Right kidney (tissue), 9 donors: ENCODE results near the gene RGS21.
"Not testable (repeated sequence)": the region's sequence is repeated elsewhere in the genome, so short reads cannot be mapped to it uniquely, and the experiment has no call there.

ENCODE experiments used
- DNase-seq: peaks from one replicate; pipeline ENCODE4 v3.0.0-alpha.2; 2016
- long read RNA-seq, 8 donors: transcript quantifications; one replicate each; lab custom pipeline, GENCODE V29; 2026

RGS21 gene, protein sequence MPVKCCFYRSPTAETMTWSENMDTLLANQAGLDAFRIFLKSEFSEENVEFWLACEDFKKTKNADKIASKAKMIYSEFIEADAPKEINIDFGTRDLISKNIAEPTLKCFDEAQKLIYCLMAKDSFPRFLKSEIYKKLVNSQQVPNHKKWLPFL
- long read RNA-seq, donor 1: 0 reads
- long read RNA-seq, donor 2: 0 reads
- long read RNA-seq, donor 3: 0 reads
- long read RNA-seq, donor 4: 0 reads
- long read RNA-seq, donor 5: 0 reads
- long read RNA-seq, donor 6: 0 reads
- long read RNA-seq, donor 7: 0 reads
- long read RNA-seq, donor 8: 0 reads

DNA sequence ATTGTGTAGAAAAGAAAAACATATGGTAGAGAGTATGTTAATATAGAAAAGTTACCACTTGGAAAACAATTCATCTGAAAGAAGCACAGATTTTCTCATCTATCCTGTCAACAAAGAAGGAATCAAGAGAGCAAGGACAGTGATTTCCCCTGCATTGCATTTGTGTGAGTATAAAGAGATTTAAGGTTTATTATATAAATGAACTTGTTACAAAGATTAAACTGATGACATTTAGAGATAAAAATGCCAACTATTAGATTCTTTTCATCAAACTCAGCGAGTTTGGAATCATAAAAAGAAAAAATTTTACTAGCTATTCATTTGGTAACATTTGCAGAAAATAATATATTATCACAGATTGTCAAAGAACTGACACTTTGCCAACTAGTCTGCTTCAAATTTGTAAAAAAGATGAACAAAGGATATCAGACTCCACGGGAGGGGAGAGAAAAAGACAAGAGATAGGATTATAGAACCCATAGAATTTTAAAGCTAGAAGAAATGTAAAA, at the start of gene RGS21:
RGS21 (plus strand) TSS at position 51 of the 509 bp plus-strand sequence. CDS start 26,045 bp downstream, outside the sequence.
- DNase-seq: no peak

DNA sequence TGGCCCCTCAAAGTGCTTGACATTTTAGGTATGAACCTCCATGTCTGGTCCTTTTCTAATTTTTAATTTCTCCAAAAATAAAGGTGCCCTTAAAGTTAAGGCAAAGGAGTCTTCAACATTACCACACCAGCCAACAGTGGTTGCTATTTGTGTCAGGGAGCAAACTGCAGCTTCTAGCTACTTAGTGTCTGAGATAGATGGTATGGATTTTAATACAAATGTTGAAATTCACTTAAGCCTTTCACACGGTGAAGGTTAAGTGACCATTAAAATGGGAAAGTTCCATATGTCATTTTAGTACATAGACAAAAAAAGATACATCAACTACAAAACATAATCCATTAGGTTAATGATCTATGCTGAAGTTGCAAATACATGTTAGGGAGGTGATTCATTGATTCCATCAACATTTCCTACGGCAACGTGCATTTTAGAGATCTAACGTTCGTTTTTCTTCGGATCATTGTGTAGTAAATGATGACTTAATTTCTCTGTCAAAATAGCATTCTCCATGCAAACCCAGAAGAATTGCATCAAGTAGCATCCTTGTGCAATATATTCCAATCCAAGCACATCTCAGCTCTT, 48.2 kb upstream of the RGS21 start:
- DNase-seq: no peak

DNA sequence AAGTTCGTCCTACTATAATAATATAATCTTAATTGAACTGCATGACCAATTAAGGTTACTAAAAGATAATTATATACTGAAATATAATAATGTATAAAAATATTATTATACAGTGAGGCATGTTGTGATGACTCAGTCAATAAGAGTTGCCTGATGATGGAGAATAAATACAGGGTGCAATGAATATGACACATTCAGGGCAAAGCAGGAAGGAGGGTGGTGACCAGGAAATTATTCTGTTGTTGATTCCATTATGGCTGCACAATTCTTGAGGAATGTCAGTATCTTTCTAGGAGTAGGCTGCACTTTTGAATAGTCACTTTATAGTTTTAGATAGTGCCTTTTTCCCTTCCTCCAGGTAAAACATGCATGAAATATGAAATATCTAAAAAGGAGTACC, 46.4 kb upstream of the RGS21 start:
- DNase-seq: no peak

DNA sequence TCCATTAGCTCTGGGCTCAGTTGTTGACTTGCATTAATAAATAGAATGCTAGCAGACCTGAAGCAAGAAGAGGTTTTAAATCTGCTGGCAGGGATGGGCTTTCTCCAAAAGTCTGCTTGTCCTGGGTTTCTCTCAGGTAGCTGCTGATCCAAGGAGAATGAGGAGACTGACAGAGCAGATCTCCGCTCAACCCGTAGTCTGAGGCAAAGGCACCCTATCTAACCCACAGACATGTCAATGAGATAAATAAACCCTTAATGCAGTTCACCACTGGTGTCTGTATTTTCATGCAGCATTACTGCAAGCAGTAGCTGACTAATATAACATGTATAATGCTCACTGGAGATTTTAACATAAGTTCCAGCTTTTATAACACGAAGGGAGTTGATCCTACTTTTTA, 44.1 kb upstream of the RGS21 start:
- DNase-seq: no peak

DNA sequence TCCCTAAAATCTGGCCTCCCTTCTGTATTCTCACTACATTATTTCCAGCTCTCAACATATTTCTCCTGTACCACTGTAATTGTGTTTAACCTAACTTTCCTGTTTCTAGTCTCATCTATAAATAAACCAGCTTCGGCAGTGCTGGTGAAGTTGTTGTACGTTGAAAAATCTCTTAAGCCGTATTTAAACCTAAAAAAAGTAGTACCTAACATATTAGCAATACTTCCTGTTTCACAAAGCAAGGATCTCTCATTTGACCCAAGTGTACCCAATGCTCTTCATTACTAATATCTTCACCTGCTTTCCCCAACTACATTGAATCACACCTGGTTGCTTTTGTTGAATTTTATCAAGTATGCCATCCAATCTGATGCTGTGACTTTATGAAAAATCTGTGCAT, 42.2 kb upstream of the RGS21 start:
- no peak for DNase-seq

DNA sequence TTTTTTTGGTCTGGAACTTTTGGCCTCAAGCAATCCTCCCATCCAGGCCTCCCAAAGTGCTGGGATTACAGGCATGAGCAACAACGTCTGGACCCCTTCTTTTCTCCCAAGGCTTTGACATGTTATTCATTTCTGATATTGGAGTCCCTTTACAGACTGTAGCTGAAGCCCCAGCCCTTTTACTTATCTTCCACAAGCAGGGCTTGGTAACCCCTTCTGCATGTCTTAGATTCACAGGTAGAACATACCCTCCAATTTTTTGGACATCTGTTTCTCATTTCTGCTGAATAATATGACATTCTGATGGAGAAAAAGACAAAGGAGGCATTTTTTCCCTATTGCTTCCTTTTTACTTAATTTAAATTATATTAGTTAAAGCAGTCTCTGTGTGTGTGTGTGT, 39.2 kb upstream of the RGS21 start:
- DNase-seq: no peak

DNA sequence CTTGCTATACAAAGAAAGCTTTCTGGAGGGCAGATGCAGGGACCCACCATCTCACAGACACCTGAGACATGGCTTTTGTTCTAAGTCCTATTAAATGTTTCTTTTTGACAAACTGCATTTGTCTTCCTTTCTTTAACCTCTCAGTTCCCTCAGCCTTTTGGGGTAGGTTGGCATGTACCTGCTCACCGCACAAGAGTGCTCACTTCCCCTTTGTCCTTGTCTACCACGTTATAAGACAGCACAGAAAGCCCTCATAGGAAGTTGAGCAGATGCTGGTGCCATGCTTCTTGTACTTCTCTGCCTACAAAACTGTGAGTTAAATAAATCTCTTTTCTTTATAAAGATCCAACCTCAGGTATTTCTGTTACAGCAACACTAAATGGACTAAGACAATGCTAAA, 31.9 kb upstream of the RGS21 start:
- no peak for DNase-seq

DNA sequence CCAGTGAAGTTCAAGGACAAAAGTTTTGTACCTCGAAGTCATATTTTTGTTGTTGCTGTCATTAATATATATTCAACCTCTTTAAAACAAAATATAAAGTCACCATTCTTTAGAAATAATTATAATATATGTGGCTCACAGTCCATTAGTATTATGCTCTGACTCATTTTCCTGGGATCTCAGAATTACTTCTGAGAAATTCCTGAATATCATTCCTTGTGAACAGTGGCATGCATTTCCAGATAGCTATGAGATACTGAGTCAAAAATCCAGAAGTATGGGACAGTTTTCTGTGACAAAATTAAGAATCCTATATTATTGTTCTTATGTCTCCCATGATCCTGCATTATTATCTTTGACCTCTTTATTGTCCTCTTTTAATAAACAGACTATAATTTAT, 13.8 kb upstream of the RGS21 start:
- DNase-seq: no peak

DNA sequence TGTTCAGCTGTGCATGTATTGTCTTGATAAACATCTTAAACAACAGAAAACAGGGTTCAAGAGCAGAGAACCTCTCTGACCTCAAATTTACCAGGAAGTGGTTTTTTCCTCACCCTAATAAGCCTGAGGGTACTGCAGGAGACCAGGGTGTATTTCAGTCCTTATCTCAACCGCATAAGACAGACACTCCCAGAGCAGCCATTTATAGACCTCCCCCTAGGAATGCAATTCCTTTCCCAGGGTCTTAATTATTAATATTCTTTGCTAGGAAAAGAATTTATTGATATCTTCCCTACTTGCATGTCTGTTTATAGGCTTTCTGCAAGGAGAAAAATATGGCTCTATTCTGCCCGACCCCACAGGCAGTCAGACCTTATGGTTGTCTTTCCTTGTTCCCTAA, 8.5 kb upstream of the RGS21 start:
- DNase-seq: not testable (repeated sequence)

DNA sequence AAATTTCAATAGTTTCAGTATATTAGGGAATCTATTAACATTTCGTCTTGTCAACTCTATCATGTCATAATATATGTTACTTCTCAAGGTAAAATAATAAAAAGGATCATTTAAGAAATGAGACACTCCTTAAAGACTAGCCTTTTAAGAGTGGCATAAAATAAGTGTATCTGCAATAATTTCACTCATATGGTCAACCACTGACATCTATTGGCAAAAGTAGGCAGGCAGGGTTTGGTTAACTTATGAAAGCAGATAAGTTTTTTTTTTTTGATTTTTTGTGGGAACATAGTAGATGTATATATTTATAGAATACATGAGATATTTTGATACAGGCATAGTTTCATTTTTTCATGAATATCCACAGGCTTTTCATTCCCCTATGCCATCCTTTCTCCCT, 5.5 kb upstream of the RGS21 start:
- peak; percentile 0 for DNase-seq

DNA sequence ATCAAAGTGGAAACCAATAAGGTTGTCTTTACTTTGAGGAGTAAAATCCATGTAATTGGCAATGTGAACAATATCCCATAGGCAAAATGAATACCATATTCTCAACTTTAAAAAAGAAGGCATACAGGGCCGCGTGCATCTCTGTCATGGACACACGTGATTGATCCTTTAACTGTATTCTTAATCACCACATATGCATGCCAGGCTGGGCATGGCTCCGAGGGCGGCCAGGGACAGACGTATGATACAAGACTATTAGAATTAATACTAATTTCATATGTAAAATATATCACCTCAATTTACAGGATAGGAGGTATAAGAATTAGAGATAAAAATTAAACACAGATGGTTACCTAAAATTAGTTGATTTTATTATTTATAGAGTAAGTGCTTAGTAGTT, 11.2 kb downstream of the RGS21 start:
- no peak for DNase-seq

DNA sequence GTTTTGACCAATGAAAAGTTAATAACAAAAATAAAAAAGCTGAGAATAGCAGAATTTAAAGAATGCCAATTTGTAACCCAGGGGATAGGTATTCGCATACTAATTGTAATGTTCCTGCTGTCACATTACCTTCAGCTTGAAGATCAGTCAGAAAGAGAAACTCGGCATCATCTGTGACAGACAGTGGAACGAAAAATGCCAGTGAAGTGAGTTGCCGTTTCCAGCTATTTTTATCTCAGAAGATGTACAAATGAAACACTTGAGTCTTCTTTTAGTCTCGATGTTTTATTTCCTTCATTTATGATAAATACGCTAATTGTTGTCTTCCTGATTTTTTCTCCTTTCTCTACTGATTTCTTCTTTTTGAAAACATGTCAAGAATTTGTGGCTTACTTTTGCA, 26.1 kb downstream of the RGS21 start:
- DNase-seq: no peak

DNA sequence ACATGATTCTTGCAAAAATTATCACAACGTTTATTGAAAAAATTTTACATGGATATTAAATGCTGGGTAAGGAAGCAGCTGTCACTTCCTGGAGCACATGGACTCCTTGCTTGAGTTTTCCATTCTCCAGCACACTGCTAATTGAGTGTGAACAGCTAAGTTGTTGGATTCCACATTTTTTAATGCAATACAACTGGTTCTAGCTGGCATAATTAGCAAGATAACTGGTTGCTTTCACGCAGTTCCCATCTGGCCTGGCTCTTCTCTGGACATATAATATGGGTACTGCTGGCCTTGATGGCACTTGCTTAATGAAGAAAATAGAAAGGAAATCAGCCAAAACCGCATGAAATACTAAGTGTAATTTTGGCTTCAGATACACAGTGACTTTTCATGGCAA, 26.6 kb downstream of the RGS21 start:
- no peak for DNase-seq

DNA sequence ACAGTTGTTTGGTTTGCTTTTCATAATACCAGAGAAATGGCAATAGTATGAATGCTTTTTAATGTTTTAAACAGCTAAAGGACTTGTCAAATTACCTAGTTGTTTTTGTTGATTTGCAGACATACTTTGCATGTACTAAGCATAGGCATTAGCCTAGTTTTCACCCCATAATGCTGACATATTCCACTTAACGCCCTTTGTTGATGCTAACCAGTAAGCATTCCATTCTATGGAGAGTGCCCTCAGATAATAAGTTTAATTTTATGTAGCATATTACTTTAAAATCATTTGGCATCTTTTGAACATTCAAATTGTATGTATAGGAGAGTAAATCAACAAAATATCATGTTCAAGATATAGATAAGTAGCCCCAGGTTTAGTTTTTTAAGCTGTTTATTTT, 32.5 kb downstream of the RGS21 start:
- DNase-seq: no peak

DNA sequence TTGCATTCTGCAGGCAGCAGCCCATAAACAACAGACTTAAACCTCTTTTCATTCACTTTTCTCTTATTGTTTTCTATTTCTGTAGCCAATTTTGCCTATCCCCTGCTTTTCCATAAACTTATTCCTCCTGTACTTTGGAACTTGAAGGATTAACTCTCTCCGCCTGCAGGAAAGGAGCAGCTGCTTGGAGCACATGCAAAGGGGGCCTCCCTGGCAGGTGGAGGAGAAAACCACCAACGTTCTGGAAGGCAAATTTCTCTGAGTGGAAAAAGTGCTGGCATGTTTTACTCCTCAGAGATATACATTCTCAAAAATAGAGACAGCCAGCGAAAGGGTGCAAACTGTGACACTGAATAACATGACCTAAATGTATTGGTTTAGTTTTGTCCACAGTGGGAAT, 33.6 kb downstream of the RGS21 start:
- no peak for DNase-seq

DNA sequence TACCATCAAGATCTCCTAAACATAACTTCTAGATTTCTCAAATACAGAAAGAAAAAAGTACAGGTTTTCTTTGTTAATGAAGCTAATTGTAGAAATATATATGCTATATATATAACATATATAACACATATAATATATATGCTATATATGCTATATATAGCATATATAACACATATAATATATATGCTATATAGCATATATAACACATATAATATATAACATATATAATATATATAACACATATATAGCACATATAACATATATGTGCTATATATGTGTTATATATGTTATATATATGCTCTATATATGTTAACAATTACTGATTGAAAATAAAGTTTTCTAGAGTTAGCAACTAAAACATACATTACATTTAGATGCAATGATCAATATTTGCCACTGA, 34.8 kb downstream of the RGS21 start:
- no peak for DNase-seq

DNA sequence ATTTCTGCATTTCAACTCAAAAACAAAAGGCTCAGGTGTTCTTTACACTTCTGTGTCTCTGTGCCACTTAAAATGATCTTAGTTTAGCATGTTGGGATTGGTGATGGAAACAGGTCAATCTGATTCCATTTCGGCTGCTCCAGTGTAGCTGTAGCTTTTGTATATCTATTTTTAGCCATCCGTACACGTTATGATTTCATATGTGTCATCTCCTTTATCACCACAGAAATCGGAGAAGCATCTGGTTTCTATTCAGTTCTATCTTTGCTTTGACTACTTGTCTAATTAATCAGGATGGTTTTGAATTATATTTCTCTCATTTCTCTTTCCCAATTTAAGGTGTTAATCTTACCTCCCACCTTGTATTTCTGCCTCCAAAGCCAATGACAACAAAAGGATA, 41.1 kb downstream of the RGS21 start:
- DNase-seq: no peak

DNA sequence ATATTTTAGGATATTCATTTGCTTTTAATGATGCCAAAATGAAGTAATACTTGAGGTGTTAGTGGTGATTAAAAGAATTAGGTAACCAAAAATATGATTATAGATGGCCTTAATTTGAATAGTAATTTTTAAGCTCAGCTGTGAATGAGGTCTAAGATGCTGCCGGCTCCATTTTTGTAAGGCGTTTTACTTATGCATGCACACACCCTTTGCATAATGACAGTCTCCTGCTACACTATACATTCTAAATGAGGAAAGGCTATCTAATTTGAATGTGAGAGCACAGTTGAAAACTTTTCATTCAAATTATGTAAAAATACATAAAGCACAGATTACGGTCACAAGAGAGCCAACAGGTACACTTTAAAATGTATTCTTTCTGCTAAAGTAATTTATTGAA, 41.6 kb downstream of the RGS21 start:
- no peak for DNase-seq

DNA sequence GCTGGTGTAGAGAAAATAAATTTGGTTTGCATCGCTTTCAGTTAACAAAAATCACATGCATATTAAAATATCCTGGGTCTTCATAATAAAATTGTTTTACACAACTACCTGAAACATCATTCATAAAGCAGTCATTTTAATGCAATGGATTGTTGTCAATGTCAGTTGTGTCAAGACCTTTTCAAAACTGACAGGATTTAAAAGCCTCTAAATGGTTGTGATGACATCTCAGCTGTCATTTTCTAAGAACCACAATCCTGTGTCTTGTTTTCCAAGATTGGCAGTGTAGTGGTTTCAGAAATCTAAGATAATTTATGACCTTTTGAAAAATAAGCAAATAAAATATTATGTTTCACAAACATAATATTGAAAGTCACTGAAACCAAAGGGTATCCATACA, 42.0 kb downstream of the RGS21 start:
- DNase-seq: no peak

DNA sequence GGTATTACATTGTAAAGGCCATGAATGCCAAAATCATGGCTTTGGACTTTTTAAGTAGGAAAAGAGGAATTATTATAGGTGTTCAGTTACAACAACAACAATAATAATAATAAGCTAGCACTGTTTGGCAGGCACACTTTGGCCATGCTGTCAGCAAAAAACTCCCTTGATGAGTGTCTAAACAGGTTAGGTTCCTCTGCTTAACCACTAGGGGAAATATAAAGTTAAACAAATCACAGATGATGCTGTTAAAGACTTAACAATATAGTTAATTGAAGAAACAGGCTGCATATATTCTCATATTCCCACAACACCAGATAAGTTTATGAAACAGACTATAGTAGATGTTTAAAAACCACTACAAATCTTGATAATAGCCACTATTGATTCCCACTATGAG, 46.4 kb downstream of the RGS21 start:
- no peak for DNase-seq

DNA sequence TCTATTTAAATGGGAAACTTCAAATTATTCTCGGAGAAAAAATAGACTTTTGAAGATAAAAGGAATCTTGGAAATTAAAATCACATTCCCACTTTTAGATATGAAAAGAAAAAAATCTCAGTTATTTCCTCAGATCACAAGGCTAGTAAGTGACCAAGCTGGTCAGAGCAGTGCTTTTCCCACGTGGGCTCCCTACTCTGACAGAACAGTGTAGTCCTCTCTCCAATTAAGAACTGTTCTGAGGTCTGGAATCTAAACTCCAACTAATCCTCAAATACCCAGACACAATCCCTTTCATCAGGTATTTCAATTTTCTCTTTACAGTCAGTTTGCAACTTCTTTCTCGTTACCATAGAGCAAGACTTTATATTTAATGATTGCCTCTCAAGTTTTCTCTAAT, 50.6 kb downstream of the RGS21 start:
- no peak for DNase-seq

DNA sequence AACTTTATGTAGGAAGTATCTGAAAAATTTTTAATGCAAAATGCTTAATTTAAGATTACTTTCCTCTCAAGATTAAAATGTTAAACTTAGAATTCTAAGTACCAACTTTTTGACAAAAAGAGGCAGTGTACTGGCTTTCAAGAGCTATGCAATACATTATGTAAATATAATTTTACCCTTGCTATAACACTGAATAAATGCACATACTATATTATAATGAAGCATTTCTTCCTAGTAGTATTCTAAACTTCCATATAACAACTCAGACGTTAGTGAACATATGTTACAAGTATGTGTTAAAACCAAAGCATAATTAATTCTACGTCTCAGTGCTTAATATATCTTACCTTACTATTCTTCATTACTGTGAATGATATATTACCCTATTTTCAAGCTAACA, 58.5 kb downstream of the RGS21 start:
- DNase-seq: no peak

DNA sequence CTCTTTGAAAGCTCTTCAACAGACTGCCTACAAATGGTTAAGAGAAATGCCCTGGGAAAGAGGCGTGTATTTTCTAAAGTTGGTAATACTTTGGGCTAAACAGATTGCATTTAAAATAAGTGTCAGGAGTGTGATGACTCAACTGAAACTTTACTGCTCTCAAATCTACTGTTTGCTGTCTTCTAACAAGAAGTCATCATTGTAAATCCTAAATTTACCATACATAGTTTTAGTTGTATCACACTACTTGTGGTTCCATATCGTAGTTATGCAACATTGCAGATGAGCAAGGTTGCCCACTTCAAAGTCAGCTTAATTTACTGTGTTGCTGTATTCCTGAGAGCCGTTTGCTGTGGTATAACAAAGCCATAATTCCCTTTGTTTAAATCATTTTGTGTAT, 59.6 kb downstream of the RGS21 start:
- no peak for DNase-seq

DNA sequence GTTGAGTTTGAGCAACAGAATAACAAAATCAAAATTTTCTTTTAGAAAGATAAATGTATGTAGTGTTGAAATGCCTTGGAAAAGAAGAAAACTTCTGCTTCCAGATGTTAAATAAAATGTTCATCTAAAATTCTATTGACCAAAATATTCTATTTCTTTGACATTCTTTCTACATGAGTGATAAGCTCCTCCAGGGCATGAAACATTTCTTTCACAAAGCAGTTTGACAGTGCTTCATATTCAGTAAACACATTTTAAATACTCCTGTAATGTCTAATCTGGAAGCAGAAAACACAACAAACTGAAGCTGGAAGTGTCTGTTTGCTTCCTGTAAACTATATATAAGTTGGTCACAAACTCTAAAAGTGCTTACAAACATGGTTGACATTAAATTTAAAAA, 61.5 kb downstream of the RGS21 start:
- DNase-seq: no peak

DNA sequence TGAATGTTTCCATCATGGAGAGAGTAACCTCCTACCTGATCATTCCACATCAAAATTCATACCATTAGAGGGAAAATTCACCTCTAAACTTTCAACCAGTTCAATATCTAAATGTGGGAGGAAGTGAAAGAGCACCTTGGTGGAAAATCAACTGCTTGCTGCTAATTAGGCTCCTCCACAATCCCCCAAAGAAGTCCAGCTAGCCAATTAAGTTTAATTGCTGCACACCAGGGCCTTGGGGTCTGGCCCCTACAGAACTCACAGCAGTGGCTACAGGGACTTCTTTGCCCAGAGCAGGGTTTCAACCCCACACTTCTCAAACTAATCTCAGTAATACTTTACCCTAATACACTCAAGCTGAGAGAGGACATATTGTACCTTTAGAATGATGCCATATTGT, 62.1 kb downstream of the RGS21 start:
- DNase-seq: no peak
